Ishikawa (cell line): ENCODE data around the gene EGFLAM.

Experiments
- EP300 ChIP-seq: IDR thresholded peaks from 2 replicates; pipeline ENCODE4 v1.6.1; 2012; ENCODE audit warnings: borderline replicate concordance
- REST ChIP-seq: IDR thresholded peaks from 2 replicates; pipeline ENCODE4 v1.6.1; 2012; ENCODE audit warnings: low read depth, mild to moderate bottlenecking
- YY1 ChIP-seq: IDR thresholded peaks from 2 replicates; pipeline ENCODE4 v1.6.1; 2012; ENCODE audit warnings: low read depth

GRCh38 chr5:38458174-38458573 lies 199.8 kb downstream of the EGFLAM start:
- TF ChIP-seq YY1 = no peak
- TF ChIP-seq REST = no peak
- TF ChIP-seq EP300 = no peak
